ENCODE results near the gene AHSG.
"Not testable (repeated sequence)": the region's sequence is repeated elsewhere in the genome, so short reads cannot be mapped to it uniquely, and the experiment has no call there.

AHSG gene

GRCh38 chr3:186628756-186629155 lies 15.9 kb downstream of the AHSG start:
- DNase-seq (ENCODE audit: low read depth) = no peak
- H3K4me3 ChIP-seq (ENCODE audit: low read depth, low read length) = no peak overlapping the region
- no peak for TF ChIP-seq MAX (IDR thresholded peaks at IDR 0.05; ENCODE audit: low read depth, low read length)
- no peak for TF ChIP-seq MYC (IDR thresholded peaks at IDR 0.05; ENCODE audit: low read depth, low read length)
- TF ChIP-seq CTCF (IDR thresholded peaks at IDR 0.05; ENCODE audit: low read depth, low read length) = no peak
- TF ChIP-seq POLR2A (IDR thresholded peaks at IDR 0.05; ENCODE audit: extremely low read depth, insufficient read length) = no peak

- no peak for DNase-seq (ENCODE audit: low read depth)
- no peak overlapping the region for H3K4me3 ChIP-seq (ENCODE audit: low read depth, low read length)
- TF ChIP-seq MAX (IDR thresholded peaks at IDR 0.05; ENCODE audit: low read depth, low read length) (no peak), CTCF (IDR thresholded peaks at IDR 0.05; ENCODE audit: low read depth, low read length) (no peak), MYC (IDR thresholded peaks at IDR 0.05; ENCODE audit: low read depth, low read length) (no peak), POLR2A (IDR thresholded peaks at IDR 0.05; ENCODE audit: extremely low read depth, insufficient read length) (no peak)
Observed at GRCh38 chr3:186630950-186631641, 18.2 kb downstream of the AHSG start.

- H3K4me3 ChIP-seq (ENCODE audit: low read depth, low read length) = no peak overlapping the region
- TF ChIP-seq MAX (IDR thresholded peaks at IDR 0.05; ENCODE audit: low read depth, low read length) (no peak), POLR2A (IDR thresholded peaks at IDR 0.05; ENCODE audit: extremely low read depth, insufficient read length) (no peak), MYC (IDR thresholded peaks at IDR 0.05; ENCODE audit: low read depth, low read length) (no peak), CTCF (IDR thresholded peaks at IDR 0.05; ENCODE audit: low read depth, low read length) (no peak)
- DNase-seq (ENCODE audit: low read depth) = no peak
Observed at GRCh38 chr3:186633481-186633880, 20.6 kb downstream of the AHSG start.

- DNase-seq (ENCODE audit: low read depth); H3K4me3 ChIP-seq (ENCODE audit: low read depth, low read length): not testable (repeated sequence)
Observed at GRCh38 chr3:186634207-186634606, 21.3 kb downstream of the AHSG start.

- no peak overlapping the region for H3K4me3 ChIP-seq (ENCODE audit: low read depth, low read length)
- TF ChIP-seq POLR2A (IDR thresholded peaks at IDR 0.05; ENCODE audit: extremely low read depth, insufficient read length) = no peak
- TF ChIP-seq MAX (IDR thresholded peaks at IDR 0.05; ENCODE audit: low read depth, low read length) = no peak
- TF ChIP-seq CTCF (IDR thresholded peaks at IDR 0.05; ENCODE audit: low read depth, low read length) = no peak
- TF ChIP-seq MYC (IDR thresholded peaks at IDR 0.05; ENCODE audit: low read depth, low read length) = no peak
- DNase-seq (ENCODE audit: low read depth) = no peak
Observed at GRCh38 chr3:186635532-186635931, 22.7 kb downstream of the AHSG start.

GRCh38 chr3:186636536-186636935 lies 23.7 kb downstream of the AHSG start:
- no peak overlapping the region for H3K4me3 ChIP-seq (ENCODE audit: low read depth, low read length)
- no peak for TF ChIP-seq CTCF (IDR thresholded peaks at IDR 0.05; ENCODE audit: low read depth, low read length)
- TF ChIP-seq MAX (IDR thresholded peaks at IDR 0.05; ENCODE audit: low read depth, low read length) = no peak
- no peak for TF ChIP-seq POLR2A (IDR thresholded peaks at IDR 0.05; ENCODE audit: extremely low read depth, insufficient read length)
- no peak for TF ChIP-seq MYC (IDR thresholded peaks at IDR 0.05; ENCODE audit: low read depth, low read length)
- no peak for DNase-seq (ENCODE audit: low read depth)

Measured in NB4 (cell line).